Vagina (tissue), 2 donors: Measurements from ENCODE around the gene H6PD.

Experiments
- CTCF ChIP-seq, 3 experiments: fragments of 450-650 bp in 2 of 3; fragments of 200-600 bp in 1 of 3; sonication (generic) in 1 of 3; IDR thresholded peaks; one replicate each; pipeline ENCODE4 v1.5.1; 2017 to 2019; ENCODE audit warnings: antibody characterized with exemption in 3 of 3, mild to moderate bottlenecking in 2 of 3, moderate library complexity in 2 of 3
- POLR2A ChIP-seq, 2 donors: fragments of 450-650 bp; IDR thresholded peaks; one replicate each; pipeline ENCODE4 v1.6.1; 2017; ENCODE audit warnings: antibody characterized with exemption in 2 of 2, mild to moderate bottlenecking in 2 of 2, moderate library complexity in 2 of 2
- POLR2AphosphoS5 ChIP-seq, 2 donors: sonication (generic); formaldehyde crosslinking; IDR thresholded peaks; one replicate each; pipeline ENCODE4 v1.9.0; 2017; ENCODE audit warnings: antibody characterized with exemption in 2 of 2, mild to moderate bottlenecking in 2 of 2, low read depth in 1 of 2; ENCODE audit not compliant: insufficient read depth in 1 of 2

GRCh38 chr1:9218917-9219316 is 15.7 kb upstream of the H6PD start:
- TF ChIP-seq POLR2A (IDR thresholded peaks at IDR 0.05), result no peak
- TF ChIP-seq CTCF (IDR thresholded peaks at IDR 0.05), result no peak
- no peak for TF ChIP-seq POLR2AphosphoS5 (IDR thresholded peaks at IDR 0.05; ENCODE audit: insufficient read depth in 1 of 2, low read depth in 1 of 2)
